Smooth muscle cell (in vitro differentiated cells): Measurements from ENCODE around the gene FNBP1. TPM values are rescaled to one million over a fixed set of nuclear protein-coding genes. Genes with fewer than 3 reads are reported as not detected.

ENCODE experiments used
- DNase-seq: peaks from one replicate; lab custom pipeline; 2025; ENCODE audit not compliant: unreplicated experiment; lab: John Stamatoyannopoulos, UW
- H2AFZ ChIP-seq: fragments of 200-600 bp; sonication (generic); 2 replicates; pipeline ENCODE4 v1.6.0; 2016; ENCODE audit warnings: antibody characterized with exemption, low read depth, mild to moderate bottlenecking
- H3F3A ChIP-seq: fragments of 200-600 bp; sonication (generic); 2 replicates; pipeline ENCODE4 v1.6.0; 2017; ENCODE audit warnings: antibody characterized with exemption, low read depth
- H3K27ac ChIP-seq: fragments of 200-600 bp; sonication (generic); 2 replicates; pipeline ENCODE4 v1.5.1; 2016; ENCODE audit warnings: low read depth, mild to moderate bottlenecking
- H3K27me3 ChIP-seq: fragments of 200-600 bp; sonication (generic); 2 replicates; pipeline ENCODE4 v1.6.1; 2016; ENCODE audit warnings: low read depth, mild to moderate bottlenecking
- H3K36me3 ChIP-seq: fragments of 200-600 bp; sonication (generic); 2 replicates; pipeline ENCODE4 v1.5.1; 2016; ENCODE audit warnings: low read depth
- H3K4me1 ChIP-seq: fragments of 200-600 bp; sonication (generic); 2 replicates; pipeline ENCODE4 v1.5.1; 2016; ENCODE audit warnings: low read depth
- H3K4me2 ChIP-seq: fragments of 200-600 bp; sonication (generic); 2 replicates; pipeline ENCODE4 v1.6.0; 2016; ENCODE audit warnings: mild to moderate bottlenecking
- H3K4me3 ChIP-seq: fragments of 200-600 bp; sonication (generic); 2 replicates; pipeline ENCODE4 v1.5.1; 2016; ENCODE audit warnings: mild to moderate bottlenecking
- H3K79me2 ChIP-seq: fragments of 200-600 bp; sonication (generic); 2 replicates; pipeline ENCODE4 v1.6.0; 2016; ENCODE audit warnings: low read depth, mild to moderate bottlenecking
- H3K9ac ChIP-seq: fragments of 200-600 bp; sonication (generic); 2 replicates; pipeline ENCODE4 v1.6.0; 2016; ENCODE audit warnings: low read depth
- H3K9me3 ChIP-seq: fragments of 200-600 bp; sonication (generic); replicated peaks from 2 replicates; pipeline ENCODE4 v1.5.1; 2016; ENCODE audit warnings: low read depth
- H4K20me1 ChIP-seq: fragments of 200-600 bp; sonication (generic); 2 replicates; pipeline ENCODE4 v1.6.0; 2016; ENCODE audit warnings: low read depth
- CTCF ChIP-seq: fragments of 200-600 bp; sonication (generic); IDR thresholded peaks from 2 replicates; pipeline ENCODE4 v1.5.1; 2017; ENCODE audit warnings: borderline replicate concordance, mild to moderate bottlenecking, antibody characterized with exemption; ENCODE audit not compliant: insufficient read depth, poor library complexity, severe bottlenecking
- WGBS: methylation state at CpG from one replicate; pipeline ENCODE4 v1.1.7; 2016; ENCODE audit warnings: low lambda C conversion rate; 5-methylcytosine and 5-hydroxymethylcytosine counted together
- polyA plus RNA-seq: library from polyadenylated mRNA; unstranded; fragments of >200 nt; fragmentation: Nextera tagmentation; extraction: Ambion mirVana; gene quantifications from 2 replicates; pipeline ENCODE4 v1.2.1, GENCODE V29; 2016
- total RNA-seq: library from RNA; depleted of rRNA; stranded (reverse); fragments of >200 nt; gene quantifications from 2 replicates; pipeline ENCODE4 v1.2.3, GENCODE V29; 2014

FNBP1 gene
- total and polyA plus RNA-seq, 2 experiments from 2014 or later: 17.1 to 17.2 TPM

GRCh38 chr9:130069048-130069447 lies 26.1 kb upstream of the FNBP1 start:
- Histone ChIP-seq H3K79me2 (peaks cover 88% of the 10 kb centered on the region), H3K27ac (no peak overlapping the region), H3K9ac (no peak overlapping the region), H3K4me2 (no peak overlapping the region), H4K20me1 (peaks cover 95% of the 10 kb centered on the region), H3K4me3 (no peak overlapping the region), H3K36me3 (no peaks in the 10 kb centered on the region), H3F3A (no peaks in the 10 kb centered on the region), H3K27me3 (no peaks in the 10 kb centered on the region), H3K4me1 (peaks cover 11% of the 10 kb centered on the region), H2AFZ (no peak overlapping the region), H3K9me3 (no peaks in the 10 kb centered on the region)
- 100% methylated on average over 1 of the region's 1 CpG for WGBS
- no peak for TF ChIP-seq CTCF
- no peak for DNase-seq

DNA sequence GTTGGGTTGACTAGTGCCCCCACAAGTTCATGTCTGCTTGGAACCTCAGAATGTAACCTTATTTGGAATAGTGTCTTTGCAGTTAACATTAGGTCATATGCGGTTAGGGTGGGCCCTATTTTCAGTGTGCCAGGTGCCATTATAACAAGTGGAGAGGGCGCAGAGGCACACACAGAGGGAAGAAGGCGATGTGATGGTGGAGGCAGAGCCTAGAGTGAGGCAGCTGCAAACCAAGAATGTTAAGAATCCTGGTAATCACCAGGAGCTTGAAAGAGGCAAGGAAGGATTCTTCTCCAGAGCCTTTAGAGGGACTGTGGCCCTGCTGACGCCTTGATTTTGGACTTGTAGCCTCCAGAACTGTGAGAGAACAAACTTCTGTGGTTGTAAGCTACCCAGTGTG lies 21.6 kb upstream of the FNBP1 start:
- no peak for TF ChIP-seq CTCF
- 78% methylated on average over 4 of the region's 4 CpGs for WGBS
- no peaks in the 10 kb centered on the region for H3K36me3 ChIP-seq
- DNase-seq: no peak
- H3F3A ChIP-seq: no peaks in the 10 kb centered on the region
- no peak overlapping the region for H3K9ac ChIP-seq
- no peak overlapping the region for H2AFZ ChIP-seq
- no peak overlapping the region for H3K4me2 ChIP-seq
- H3K4me3 ChIP-seq: no peak overlapping the region
- peaks cover 96% of the 10 kb centered on the region for H3K79me2 ChIP-seq
- no peaks in the 10 kb centered on the region for H3K9me3 ChIP-seq
- H3K27ac ChIP-seq: peak overlapping the region; percentile 15
- H3K27me3 ChIP-seq: no peaks in the 10 kb centered on the region
- H4K20me1 ChIP-seq: peaks cover 91% of the 10 kb centered on the region
- no peaks in the 10 kb centered on the region for H3K4me1 ChIP-seq

DNA sequence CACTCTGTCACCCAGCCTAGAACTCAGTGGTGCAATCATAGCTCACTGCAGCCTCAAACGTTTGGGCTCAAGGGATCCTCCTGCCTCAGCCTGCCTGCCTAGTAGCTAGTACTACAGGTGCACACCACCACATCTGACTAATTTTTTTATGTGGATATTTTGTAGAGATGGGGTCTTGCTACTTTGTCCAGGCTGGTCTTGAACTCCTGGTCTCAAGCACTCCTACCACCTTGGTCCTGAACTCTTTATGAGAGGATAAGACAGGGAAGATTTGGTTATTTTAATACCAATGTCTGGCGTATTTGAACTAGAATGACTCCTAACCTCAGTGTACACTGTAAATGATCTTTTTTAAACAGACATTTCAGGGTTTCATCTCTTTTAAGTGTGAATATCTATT lies 19.8 kb upstream of the FNBP1 start:
- Histone ChIP-seq H3K9ac (no peak overlapping the region), H3K9me3 (no peaks in the 10 kb centered on the region), H3K79me2 (peaks cover 96% of the 10 kb centered on the region), H3K27me3 (no peaks in the 10 kb centered on the region), H4K20me1 (peaks cover 91% of the 10 kb centered on the region), H3F3A (no peaks in the 10 kb centered on the region), H3K4me2 (no peak overlapping the region), H3K4me1 (no peaks in the 10 kb centered on the region), H3K36me3 (no peaks in the 10 kb centered on the region), H3K27ac (no peak overlapping the region), H3K4me3 (no peak overlapping the region), H2AFZ (no peak overlapping the region)
- no peak for DNase-seq
- 95% methylated on average over 2 of the region's 2 CpGs for WGBS
- TF ChIP-seq CTCF: no peak

DNA sequence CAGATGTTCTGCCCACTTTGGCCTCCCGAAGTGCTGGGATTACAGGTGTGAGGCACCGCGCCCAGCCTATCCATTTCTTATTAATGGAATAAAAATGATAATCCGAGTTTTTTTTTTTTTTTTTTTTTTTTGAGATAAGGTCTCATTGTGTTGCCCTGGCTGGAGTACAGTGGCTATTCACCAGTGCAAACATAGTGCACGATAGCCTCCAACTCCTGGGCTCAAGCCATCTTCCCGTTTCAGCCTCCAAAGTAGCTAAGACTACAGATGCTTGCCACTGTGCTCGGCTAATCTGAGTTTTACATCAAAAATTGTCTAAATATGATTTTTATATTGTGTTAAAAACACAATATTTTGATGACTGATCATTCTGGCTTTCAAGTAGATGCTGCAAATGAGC lies 17.3 kb upstream of the FNBP1 start:
- Histone ChIP-seq H3K9ac (no peak overlapping the region), H3K4me2 (no peak overlapping the region), H3F3A (no peaks in the 10 kb centered on the region), H3K27ac (no peak overlapping the region), H2AFZ (no peak overlapping the region), H3K9me3 (no peaks in the 10 kb centered on the region), H3K4me1 (no peaks in the 10 kb centered on the region), H3K4me3 (no peak overlapping the region), H3K79me2 (peaks cover 97% of the 10 kb centered on the region), H3K27me3 (no peaks in the 10 kb centered on the region), H4K20me1 (peaks cover 81% of the 10 kb centered on the region), H3K36me3 (no peaks in the 10 kb centered on the region)
- TF ChIP-seq CTCF: no peak
- DNase-seq: no peak
- WGBS: 98% methylated on average over 7 of the region's 7 CpGs
